HG02973 (cell line): ENCODE data around the gene BORCS8.
A peak's percentile ranks its signal among the peaks of the same experiment; 100 is the strongest.

Experiments used
- ATAC-seq: cut with Tn5 transposase; IDR thresholded peaks from one replicate; pipeline ENCODE4 v1.9.1; 2021; ENCODE audit warnings: moderate library complexity; ENCODE audit not compliant: unreplicated experiment

Gene BORCS8

DNA sequence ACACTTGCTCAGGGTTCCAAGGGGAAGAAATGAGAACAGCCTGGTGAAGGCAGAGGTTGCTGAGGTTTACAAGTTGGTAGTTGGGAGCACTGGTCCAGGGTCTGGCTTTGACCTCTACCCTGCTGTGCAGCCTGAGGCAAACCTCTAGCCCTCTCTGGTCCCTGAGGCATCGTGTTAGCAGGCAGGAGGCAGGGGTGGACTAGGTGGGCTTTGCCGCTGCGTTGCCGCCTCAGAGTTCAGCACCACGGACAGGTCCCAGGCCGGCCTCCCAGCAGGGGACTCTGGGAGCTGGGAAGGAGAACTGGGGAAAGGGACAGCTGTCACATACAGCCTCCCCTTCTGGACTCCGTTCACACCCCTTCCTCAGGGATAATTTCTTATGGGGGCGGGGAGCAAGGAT lies 22.9 kb upstream of the BORCS8 start:
- no peak for ATAC-seq

DNA sequence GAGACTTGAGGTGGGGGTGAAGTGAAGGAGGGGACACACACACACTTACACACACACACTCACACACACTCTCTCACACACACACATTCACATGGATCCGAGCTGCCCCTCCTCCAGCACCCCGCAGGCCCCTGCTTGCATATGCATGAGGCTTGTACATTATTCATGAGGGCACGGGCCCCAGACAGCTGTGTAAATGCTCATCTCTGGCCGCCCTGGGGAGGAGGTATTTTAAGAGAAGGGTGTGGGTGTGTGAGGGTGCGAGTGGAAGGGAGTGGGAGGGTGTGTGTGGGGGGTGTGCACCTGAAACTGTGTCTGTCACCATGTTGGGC lies 22.2 kb upstream of the BORCS8 start:
- ATAC-seq = no peak

DNA sequence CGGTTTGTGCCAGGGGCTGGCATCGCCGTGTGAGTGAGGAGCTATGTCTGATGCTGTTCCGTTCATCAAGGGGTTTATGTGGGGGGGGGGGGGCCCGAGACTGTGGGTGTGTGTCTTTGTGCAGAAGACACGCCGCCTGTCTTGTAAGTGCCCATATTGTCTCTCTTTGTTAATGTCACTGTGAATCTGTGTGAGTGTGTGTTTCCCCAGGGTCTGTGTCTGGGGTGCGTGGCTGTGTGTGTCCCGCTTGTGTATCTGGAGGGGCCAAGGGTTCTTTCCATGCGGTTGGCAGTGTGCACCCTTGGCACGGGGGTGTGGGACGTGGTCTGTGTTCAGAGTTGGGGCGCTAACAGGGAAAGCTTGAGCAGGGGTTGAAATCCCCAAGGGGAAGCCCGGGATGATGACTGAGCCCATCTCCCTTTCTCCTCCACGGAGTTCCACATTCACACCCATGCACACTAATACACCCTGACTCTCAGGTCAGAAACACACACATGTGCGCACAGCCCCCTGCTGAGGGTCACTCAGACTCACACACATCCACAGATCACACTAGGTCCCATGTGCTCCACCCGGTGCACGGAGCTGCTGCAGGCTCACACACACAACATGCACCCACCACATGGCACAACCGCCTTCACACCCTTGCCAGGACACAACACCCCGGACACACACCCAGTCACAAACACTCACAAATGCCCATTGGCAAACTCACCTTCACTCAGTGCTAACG lies 21.6 kb upstream of the BORCS8 start:
- no peak for ATAC-seq

DNA sequence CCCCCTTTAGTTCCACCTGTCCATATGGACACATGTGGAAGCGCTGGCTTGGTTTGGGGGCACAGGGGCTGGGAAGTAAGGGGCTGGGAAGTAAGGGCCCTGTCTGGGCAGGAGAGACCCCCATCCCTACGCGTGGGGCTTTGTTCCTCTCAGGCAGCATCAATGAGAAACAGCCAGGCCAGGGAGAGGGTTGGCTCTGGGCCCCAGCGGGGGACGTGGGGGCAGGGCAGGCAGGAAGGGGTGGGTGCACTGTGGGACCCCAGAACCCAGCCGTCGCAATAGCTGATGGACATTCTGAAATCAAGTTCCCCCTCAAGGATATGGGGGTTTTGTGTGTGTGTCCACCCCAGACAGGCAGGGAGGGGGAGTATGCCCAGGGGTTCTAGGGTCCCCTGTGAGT lies 21.0 kb upstream of the BORCS8 start:
- no peak for ATAC-seq

DNA sequence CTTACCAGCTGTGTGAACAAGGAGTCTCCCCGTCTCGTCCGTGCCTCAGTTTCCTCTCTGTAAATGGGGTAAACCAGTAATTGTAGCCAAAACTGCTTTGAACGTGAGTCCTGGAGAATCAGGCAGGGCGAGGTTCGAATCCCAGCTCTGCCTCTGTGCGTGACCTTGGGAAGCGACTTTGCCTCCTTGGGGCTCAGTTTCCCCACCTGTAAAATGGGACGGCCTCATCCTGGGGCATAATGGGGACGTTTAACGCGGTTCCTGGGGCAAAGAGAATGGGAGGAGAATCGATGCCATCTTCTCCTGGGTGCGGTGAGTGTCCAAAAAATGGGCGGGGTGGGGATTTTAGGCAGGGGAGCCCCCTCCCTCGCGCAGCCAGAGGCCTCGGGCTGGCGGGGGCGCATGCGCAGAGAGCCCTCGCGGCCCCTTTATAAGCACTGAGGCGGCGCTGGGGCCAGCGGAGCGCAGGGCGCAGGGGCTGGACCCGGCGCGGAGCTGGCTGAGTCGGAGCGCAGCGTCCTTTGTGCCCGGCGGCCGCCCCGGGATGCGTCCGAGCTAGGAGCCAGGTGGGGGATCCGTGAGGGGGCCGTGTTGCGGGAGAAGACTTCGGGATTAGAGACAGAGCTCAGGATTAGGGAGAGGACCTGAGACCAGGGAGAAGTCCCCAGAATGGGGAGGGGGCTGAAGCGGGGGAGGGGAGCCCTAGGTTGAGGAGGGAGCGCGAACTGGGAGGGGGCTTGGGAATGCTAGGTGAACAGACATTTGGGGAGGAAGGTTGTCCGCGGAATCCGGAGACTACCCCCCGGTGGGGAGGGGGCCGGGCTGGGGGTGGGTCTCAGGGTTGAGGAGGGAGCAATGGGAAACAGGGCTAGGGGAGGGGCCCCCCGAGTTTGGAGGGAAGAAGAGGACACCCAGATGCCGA lies 19.8 kb upstream of the BORCS8 start, which contains the start of gene NCAN:
NCAN (plus strand) TSS at position 460 of the 922 bp plus-strand sequence. CDS start 4,996 bp downstream, outside the sequence.
- no peak for ATAC-seq

DNA sequence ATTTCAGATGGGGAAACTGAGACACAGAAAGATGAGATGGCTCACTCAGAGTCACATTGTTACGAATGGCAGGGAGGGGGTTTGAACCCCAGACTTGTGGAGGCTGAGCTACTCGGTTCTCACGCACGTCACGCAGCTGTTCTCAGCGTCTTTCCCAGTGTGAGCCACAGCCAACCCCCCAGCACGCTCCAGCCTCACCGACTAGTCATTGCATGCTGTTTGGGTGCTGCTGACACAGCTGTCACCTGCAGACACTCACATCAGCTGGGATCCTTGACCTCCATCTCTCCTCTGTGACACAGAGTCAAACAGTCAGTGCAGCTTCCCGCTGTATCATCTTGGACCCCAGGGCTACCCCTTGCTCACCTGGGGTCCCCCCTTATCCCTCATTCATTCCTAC lies 17.4 kb upstream of the BORCS8 start:
- no peak for ATAC-seq

DNA sequence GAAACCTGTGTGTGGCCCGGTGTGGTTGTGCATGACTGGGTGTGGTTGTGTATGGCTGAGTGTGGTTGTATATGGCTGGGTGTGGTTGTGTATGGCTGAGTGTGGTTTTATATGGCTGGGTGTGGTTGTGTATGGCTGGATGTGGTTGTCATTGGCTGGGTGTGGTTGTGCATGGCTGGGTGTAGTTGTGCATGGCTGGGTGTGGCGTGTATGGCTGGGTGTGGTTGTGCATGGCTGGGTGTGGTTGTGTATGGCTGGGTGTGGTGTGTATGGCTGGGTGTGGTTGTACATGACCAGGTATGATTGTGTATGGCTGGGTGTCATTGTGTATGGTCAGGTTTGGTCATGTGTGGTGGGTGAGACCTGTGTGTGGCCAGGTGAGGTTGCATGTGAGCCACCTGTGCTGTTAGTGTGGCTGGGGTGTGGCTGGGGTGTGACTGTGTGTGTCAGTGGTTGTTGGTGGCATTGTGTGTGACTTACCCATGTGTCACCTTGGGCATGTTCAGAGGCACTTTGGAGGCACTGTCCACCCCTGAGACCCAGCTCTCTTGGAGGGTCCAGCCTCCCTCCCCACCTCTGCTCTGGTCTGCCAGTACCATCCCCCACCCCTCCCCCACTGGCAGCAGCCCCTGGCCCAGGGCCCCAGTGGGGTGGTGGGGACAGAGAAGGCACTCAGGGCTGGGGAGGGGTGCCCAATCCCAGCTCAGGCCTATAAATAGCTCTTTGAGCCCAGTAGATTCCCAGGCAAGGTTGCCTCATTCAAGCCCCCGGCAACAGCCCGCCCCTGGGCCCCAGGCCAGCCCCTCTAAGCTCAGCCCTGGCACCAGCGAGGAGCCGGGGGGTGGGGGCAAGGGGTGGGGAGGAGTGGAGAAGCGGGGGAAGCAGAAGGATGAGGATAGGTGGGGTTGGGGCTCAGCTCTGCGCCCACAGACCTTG lies 16.0 kb upstream of the BORCS8 start:
- no peak for ATAC-seq

DNA sequence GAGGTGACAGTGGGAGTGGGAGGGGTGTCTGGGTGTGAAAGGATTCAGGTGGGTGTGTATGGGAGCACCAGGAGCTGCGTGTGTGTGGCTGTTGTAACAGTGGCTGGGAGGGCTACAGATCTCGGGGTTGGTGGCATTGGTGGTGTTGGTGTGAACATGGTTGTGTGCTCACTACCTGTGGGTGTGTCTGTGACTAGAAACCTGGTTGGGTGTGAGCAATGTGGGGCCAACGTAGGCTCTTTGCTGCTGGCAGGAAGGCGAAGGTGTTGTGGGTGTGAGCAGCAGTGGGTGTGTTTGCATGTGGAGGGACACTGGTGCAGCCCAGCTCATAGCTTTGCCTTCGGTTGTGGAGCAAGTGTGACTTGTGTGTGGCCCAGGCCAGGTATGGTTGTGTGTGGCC lies 15.0 kb upstream of the BORCS8 start:
- no peak for ATAC-seq

DNA sequence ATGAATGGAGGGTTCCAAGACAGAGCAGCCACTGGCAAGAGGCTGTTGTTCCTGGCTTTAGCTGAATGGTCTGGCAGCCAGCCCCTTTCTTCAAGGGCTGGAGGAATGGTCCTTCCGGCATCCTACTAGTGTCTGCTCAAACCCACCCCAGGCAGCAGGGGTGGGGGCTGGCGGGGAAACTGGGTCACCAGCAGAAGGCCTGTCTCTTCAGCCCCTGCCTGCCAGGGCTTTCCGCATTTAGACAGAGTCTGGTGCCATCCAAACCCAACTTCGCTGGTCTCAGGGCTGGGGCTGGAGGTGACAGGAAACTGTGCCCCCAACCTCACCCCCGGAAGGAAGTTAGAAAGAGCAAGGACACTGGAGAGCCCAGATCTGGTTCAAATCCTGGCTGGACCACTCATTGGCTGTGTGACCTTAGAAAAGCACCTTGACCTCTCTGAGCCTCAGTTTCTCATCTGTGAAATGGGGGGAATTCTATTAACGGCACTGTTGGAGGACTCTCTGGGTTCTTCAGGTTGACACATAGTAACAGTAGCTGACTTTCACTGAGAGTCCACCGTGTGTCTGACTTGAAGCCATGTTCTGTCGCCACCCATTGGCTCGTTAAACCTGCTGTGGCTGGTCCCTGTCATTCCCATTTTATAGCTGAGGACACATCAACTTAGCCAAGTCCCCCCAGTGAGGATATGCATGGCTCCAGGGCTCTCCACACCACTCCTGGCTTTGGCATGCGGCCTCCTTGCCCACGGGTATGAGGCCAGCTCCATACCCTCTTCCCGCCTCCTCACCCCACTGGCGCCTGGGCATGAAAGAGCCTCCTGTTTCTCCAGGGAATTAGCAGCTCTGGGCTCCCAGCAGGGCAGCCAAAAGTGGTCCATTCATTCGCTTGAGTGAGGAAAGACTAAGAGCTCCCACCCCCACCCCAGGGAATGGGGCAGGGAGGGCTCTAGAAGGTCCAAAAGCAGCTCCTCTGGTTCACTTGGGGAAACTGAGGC lies 13.8 kb upstream of the BORCS8 start:
- ATAC-seq = no peak

DNA sequence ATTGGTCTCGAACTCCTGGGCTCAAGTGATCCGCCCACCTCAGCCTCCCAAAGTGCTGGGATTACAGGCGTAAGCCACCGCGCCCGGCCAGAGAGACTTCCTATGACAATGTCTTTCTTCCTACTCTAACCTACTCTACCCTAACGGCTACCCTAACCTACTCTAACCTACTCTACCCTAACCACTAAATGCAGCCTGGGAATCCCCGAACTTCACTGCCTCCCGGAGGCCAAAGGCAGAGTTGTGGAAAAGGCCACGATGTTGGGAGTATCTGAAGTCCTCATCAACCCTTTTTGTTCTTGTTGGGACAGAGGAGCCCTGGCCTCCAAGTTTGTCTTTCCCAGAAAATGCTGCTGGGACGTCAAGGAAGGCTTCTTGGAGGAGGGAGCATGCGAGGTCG lies 12.2 kb upstream of the BORCS8 start:
- ATAC-seq = no peak

DNA sequence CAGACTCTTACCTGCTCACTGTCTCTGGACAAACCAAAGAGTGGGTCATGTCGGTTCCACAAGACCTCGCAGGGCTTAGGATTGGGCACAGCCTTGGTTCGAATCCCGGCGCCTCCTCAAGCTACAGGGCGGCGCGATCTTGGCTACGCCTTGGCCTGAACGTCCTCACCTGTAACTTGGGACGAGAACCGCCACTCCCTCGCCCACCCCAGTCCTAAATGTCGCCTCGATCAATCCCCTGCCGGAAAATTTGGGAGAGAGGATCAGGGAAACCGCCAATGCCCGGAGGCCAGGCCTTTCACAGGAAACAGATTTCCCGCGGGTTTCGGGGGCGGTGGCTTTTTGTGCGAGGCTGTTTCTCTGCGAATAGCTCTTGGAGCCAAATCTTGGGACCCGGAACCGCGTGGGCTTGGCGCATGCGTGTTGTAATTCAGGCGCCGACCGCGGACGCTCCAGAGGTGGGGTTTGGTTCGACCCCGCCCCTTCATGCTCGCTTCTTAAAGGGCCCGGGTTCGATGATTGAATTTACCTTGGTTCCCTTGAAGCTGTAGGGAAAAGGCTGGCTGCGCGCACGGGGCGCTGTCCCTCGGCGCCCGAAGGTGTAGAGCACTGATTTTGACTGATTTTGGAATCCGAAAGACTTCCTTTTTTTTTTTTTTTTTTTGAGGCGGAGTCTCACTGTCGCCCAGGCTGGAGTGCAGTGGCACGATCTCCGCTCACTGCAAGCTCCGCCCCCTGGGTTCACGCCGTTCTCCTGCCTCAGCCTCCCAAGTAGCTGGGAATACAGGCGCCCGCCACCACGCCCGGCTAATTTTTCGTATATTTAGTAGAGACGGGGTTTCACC lies 11.3 kb upstream of the BORCS8 start, which contains the start of gene NR2C2AP:
NR2C2AP (minus strand) TSS at position 403 of the 845 bp plus-strand sequence; CDS start at position 49, 354 bp downstream.
- ATAC-seq = peak; percentile 63

DNA sequence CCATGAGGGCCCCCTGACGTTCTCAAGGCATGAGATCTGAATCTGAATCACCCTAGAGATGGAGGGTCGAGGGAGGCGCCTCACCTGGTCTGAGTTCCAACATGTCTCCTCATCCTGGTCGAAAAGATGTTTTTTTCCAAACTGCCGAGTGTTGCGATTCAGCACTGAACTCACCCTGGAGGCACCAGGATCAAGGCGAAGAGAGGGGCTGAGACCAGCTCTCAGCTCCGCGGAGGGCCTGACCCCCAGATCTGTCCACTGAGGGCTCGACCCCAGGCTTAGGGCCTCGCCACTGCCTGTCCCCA lies 10.7 kb upstream of the BORCS8 start:
- peak; percentile 9 for ATAC-seq

DNA sequence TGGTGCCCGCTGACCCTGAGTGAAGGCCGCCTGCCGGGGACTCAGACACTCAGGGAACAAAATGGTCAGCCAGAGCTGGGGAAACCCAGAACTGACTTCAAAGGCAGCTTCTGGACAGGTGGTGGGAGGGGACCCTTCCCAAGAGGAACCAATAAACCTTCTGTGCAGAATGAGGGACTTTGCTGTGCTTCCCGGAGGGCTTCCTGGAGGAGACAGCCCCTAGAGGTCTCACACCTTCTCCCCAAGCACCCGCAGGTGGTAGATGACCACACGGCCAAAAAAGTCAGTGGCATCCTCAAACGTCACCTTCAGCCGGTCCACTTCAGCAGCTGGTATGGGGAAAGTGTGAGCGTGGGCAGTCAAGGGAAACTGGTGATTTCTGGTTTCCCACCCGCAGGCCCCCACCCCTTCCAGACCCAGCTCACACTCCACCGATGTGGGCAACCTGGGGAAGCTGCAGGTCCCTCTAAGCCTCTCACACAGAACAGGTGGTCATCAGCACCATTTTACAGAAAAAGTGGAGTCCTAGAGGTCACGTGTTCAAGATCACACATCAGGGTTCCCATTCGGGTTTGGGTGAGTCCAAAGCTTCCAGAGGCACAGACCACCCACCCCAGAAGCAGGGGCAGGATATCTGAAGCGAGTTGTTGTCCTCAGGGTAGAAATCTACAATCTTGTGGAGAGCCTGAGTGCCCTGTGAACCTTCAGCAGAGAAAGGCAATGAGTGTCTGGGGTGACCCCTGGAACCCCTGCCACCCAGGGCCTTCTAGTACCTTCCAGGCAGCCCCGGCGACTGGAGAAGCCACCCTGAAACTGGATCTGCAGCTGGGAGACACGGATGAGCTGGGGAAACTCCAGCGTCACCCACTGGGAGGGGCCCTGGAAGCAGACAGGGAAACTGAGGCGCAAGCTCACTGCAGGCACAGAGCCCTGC lies 10.0 kb upstream of the BORCS8 start:
- no peak for ATAC-seq

DNA sequence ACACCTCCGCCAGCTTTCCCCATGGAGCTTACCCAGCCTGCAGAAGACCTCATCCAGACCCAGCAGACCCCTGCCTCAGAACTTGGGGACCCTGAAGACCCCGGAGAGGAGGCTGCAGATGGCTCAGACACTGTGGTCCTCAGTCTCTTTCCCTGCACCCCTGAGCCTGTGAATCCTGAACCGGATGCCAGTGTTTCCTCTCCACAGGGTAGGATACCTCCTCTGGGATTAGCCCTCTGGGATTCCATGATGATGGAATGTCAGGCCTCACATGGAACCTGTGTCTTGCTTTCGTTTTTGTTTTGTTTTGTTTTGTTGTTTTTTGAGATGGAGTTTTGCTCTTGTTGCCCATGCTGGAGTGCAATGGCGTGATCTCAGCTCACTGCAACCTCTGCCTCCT lies 2.0 kb upstream of the BORCS8 start:
- ATAC-seq = no peak

DNA sequence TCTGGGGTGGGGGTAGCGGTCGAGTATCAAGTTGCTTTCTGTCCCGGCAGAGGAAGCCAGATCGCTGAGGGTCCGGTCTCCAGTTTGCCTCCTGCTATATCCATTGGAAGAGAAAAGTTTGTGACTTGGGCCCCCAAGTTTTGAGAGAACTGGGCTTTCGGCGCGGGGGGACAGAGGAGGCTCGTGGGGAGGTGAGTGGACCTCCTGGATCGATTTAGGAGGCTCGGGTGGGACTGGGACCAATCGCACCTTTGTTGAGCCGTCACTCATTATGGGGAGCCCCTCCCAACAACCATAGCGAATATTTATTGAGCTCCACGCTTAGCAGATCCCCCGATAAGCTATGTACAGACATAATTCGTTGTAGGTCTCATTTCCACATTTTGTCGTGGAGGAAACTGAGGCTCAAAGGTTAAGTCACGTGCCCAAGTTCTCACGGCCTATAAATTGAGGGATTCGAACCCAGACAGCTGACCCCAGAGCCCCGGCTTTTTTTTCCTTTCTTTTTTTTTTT lies 1.0 kb upstream of the BORCS8 start:
- no peak for ATAC-seq

DNA sequence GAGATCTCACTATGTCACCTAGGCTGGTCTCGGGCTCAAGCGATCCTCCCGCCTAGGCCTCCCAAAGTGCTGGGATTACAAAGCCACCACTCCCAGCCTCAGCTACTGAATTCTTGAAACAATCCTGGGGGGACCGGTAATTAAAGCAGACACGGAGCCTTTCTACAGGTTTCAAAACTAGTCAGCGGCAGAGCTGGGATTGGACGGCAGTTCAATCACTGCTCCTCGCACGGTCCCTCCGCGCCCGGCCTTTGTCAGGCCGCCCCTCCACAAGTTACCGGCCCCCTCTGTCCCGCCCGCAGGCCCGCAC lies 229 bp downstream of the BORCS8 start:
- ATAC-seq = no peak

DNA sequence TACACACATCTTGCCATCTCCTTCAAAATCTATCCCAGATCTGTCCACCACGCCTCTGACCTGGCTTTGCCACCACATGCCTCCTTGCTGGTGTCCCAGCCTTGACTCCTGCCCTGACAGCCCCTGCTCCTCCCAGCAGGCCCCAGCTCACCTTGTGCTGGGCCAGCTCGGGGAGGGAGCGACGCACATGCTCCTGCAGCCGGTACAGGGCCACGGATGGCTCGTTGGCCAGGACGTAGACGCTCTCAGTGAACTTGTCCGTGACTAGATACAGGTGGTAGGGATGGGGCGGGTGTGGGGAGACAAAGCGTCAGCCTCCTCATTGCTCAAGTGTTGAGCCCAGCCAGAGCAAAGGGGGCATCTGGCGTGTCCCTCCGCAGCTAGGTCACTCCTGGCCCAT lies 5.2 kb downstream of the BORCS8 start:
- no peak for ATAC-seq
